GM18511 (cell line): ENCODE data around the gene MAN2C1.
"Not testable (repeated sequence)": the region's sequence is repeated elsewhere in the genome, so short reads cannot be mapped to it uniquely, and the experiment has no call there.

ENCODE experiments used
- ATAC-seq: cut with Tn5 transposase; IDR thresholded peaks from one replicate; pipeline ENCODE4 v1.9.1; 2021; ENCODE audit warnings: mild to moderate bottlenecking, moderate library complexity; ENCODE audit not compliant: unreplicated experiment

The MAN2C1 gene

DNA sequence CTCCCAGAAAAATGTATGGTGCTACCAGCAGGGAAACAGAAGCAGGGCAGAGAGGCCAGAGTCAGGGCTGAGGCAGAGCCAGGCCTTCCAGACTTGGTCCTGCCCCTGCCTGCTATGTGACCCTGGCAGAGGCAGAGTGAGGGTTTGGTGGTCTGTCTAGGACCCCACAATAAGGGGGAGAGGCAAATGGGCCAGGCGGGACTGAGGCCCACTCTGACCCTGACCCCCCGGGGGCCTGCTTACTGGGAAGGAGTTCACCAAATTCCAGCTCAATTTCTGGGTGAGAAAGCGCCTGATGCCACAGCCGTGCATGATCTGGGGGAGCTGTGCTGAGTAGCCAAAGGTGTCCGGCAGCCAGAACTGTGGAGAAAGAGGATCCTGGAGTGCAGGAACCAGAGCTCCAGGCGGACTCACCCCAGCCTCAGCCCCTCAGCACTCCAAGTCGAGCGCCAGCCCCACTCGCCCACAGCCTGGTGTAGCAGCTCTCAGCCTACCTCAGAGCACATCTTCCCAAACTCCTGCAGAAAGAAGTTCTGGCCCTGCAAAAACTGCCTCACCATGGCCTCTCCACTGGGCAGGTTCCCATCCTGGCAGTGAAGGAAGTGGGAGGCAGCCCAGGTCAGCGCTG is 6.9 kb downstream of the MAN2C1 start:
- no peak for ATAC-seq

DNA sequence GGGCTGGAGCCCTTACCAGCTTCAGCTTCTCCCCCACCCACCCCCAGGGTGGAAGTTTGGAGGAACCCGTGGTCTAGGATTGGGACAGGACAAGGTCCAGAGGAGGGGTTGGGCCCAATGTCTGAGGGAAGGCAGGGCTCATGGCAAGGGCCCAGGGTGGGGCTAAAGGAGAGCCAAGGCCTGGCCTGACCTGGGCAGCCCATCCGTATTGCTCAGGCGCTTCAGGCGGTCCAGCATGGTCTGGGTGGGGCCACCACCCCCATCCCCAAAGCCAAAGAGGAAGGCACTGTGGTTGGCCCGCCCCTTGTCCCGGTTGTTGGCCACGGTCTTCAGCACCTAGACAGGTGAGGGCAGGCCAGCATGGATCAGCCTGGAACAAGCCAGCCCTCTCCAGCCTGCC is 7.6 kb downstream of the MAN2C1 start:
- no peak for ATAC-seq

DNA sequence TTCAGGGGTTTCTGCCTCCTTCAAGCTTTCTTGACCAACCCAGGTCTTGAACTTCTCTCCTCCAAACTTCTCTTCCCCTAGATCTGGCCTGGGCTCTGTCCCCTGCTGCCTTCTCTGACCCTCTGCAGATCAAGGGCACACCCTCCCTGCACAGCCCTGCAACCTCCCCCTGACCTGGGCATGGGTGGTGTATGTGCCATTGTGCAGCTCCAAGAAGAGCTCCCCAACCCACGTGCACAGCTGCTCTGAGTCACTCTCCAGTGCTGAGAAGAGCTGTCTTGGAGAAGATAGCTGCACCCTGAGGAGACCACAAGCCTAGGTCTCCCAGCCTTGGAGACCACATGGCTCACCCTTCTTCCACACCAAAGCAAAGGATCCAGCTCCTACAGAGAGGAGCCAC is 8.0 kb downstream of the MAN2C1 start:
- ATAC-seq, result no peak

DNA sequence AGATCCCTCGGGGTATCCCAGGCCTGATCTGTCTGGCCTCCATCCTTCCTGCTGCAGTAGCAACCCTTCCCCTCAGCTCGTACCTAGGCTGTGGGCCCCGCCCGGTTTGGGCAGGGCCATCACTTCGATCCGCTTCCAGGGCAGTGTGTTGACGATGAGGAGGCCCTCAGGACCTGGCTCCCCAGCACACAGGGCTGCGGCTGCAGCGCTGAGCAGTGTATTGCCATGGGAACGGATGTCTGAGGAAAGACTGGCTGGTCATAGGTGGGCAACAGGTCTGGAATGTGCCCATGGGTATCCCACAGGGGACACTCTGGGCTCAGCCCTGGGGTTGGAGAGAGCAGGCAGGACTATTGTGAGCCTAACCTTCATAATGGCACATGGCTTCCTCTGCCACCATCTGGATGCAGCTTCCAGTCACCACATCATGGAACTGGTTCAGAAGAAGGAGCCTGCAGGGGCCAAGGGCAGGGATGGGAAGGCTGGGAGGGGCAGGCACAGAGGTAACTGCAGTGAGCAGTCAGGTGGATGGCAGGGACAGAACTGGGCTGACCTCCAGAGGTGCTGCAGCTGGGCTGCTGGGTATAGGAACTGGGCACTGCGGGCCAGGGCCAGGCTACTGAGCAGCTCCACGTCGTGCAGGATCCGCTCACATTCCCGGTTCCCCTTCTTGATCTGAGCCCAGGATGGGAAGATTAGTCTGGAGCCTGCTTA is 8.7 kb downstream of the MAN2C1 start:
- no peak for ATAC-seq

DNA sequence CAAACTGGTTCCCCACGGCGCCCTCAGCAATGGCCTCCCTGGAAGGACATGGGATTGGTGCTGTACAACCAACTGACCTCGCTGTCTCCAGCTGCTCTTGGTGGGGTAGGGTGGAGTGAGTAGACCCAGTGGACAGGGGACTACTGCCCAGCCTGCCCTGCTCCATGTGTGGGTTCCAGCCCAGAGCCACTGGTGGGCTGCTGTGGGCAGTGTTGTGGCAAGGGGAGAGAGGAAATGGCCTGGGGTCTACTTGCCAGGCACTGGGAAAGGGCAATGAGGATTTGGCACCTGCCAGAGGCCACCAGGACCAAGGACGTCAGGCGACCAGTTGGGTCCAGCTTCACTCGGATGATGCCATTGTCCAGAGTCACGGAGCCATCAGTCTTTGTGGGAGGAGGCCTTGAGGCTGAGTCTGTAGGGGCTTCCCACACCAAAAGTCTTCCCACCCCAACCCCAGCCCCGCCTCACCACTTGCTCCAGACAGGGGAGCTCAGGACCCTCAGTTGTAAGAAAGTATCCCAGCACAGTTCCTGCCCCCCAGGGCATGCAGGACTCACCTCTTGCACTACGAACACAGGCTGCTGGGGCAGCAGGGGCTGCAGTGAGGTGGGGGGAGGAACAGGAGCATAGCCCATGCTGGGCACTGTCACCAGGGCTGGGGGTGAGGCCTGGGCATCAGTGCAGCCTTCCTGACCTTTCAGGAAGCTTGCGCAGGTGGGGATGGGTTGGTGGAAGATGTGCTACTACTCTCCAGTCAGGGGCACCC is 9.5 kb downstream of the MAN2C1 start:
- ATAC-seq, result no peak

DNA sequence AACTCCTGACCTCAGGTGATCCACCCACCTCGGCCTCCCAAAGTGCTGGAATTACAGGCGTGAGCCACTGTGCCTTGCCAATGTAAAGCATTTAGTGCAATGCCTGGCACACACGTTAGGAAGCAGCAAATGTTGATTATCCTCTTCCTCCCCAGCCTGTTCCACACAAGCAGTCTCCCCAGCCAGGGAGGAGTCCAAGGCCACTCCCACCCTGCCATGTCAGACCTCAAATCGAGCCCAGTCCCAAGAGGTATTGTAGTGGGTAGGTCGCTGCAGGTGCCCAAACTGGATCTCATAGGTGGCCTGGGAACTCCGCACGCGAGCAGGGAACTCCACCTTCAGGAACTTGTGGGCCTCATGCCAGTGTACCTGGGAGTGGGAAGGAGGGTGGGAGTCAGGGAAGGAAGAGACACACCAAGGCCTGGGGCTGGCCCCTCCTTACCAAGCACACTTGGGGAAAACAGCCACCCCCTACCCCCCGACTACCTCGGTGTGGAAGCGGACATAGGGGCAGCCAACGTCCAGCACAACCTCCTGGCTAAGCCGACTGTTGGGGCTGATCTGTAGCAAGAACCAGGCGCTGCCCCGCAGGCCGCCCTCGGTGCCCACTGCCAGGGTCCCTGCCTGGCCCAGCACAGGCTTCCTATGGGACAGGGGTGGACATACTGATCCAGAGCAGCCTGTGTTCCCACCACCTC is 10.3 kb downstream of the MAN2C1 start:
- no peak for ATAC-seq

DNA sequence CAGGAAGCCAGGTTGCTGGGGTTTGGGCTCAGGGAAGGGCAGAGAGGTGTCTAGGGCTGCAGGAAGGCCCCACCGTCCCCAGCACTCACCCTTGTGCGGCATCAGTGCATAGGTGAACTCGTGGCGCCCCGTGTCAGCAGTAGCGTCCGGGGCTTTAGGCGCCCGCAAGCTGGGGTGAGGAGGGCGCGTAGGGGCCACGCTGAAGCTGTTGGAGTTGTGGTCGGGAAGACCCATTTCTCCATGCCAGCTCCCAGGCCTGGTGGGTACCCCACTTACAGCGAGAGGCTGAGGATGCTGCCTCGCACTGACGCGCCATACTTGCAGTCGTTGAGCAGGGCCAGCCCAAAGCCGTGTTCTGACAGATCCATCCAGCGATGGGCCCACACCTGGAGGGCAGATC is 11.9 kb downstream of the MAN2C1 start:
- no peak for ATAC-seq

DNA sequence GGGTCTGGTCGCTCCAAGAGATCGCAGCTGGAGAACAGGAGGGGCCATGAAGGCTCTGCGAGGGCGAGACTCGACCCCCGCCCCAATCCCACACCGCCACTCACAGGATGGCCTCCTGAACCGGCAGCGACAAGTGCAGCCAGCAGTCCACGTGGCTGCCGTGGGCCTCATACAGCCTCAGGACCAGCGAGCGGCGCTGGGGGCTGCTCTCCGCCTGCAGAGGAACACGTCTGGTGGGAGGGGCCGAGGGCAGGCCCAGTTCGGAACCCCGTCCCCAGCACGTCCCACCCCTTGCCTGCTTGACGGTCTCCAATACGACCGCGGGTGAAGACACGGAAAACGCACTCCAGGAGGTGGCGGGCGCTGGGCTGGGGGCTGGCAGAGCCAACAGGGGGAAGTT is 12.4 kb downstream of the MAN2C1 start:
- no peak for ATAC-seq

DNA sequence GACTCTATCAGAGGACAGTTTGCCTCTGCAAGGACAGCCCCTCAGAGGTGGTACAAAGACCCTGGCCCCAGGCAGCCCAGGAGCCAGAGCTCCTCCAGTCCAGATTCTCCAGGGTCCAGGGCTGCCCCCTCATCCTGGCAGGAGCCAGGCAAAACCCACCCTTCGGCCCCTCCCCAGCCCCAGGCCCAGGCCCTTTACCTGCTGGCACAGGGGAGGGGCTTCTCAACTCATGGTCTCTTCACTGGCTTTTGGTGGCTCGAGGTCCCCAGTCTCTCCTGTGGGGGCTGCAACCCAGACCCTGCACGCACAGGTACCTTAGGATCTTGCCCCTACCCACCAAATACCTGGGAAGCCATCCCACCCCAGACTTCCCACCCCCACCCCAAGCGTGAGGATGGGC is 13.0 kb downstream of the MAN2C1 start:
- ATAC-seq, result no peak

DNA sequence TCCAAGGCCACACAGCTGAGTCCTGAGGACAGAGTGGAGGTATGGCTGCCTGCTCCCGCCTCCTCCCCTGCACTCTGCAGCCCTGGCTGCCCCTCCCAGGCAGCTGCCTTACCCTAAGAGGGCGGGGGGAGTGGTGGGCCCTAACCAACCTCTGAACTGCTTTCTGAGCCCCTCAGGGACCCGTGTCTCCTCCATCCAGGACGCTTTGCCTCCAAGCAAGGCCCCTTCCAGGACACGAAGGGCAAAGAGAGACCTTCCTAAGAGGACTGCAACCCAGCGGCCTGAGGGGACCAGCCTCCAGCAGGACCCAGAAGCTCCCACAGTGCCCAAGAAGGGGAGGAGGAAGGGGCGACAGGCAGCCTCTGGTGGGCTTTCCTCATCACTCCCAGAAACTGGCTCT is 14.0 kb downstream of the MAN2C1 start:
- no peak for ATAC-seq

DNA sequence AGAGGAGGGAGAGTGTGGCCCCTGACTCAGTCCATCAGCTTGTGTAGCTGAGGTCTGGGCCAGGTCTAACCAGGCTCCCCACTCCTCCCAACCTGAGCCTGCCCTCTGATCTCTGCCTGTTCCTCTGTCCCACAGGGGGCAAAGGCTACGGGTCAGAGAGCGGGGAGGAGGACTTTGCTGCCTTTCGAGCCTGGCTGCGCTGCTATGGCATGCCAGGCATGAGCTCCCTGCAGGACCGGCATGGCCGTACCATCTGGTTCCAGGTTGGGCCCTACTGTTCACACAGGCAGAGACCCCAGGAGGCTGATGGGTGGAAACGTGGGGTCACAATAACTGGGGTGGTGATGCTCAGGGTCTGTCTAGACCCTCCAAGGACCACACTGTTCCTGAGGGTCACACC is 14.8 kb downstream of the MAN2C1 start:
- ATAC-seq, result no peak

DNA sequence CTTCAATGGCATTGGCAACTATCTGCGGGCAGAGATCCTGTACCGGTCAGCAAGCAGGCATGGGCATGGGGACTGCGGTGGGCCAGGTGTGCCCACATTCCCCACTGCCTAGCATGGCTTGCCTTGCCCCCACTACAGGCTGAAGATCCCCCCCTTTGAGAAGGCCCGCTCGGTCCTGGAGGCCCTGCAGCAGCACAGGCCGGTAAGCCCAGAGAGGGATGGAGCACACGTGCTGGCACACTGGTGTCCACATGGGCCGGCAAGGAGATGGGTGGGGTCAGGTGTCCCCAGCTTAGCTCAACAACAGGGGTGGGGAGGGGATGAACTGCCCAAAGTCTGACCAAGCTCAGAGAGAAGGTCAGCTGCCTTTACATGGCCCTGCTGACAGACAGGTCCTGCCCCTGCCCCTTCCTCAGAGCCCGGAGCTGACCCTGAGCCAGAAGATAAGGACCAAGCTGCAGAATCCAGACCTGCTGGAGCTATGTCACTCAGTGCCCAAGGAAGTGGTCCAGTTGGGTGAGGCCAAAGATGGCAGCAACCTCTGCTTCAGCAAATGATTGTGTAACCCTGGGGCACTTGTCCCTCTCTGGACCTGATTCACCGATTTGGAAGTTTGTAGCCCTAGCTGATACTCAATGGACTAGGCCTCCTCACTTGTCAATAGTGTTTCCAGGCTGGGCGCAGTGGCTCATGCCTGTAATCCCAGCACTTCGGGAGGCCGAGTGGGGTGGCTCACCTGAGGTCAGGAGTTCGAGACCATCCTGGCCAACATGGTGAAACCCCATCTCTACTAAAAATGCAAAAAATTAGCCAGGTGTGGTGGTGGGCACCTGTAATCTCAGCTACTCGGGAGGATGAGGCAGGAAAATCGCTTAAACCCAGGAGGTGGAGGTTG is 16.0 kb downstream of the MAN2C1 start:
- no peak for ATAC-seq

DNA sequence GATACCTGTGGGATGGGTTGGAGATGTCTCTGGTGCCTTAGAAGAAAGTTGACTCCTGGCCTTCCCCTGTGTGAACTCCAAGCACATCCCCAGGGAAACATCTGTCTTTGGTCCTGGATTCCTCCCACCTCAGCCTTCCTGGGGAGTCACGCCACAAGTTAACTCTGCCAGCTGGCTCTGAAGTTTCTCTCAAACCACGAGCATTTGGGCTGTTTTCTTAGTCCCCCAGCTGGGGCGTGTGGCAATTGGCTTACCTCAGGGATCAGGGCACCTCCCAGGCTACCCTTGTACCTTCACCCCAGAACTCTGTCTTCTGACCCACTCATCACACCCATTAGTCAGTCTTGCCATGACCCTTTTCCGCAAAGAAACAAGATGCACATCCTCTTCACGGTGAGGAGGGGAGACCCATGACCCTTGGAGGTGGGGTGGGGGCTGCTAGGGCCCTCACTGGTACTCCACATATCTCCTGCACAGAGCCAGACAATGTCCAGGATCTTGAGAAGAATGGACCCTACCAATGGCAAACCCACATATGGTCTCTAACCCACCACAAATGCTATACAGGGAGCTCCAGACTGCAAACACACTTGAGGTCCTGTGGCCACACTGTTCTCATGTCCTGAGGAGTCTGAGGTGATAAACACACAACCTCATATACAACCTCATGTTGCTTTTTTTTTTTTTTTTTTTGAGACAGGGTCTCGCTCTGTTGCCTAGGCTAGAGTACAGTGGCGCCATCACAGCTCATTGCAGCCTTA is 17.6 kb downstream of the MAN2C1 start:
- ATAC-seq, result no peak

DNA sequence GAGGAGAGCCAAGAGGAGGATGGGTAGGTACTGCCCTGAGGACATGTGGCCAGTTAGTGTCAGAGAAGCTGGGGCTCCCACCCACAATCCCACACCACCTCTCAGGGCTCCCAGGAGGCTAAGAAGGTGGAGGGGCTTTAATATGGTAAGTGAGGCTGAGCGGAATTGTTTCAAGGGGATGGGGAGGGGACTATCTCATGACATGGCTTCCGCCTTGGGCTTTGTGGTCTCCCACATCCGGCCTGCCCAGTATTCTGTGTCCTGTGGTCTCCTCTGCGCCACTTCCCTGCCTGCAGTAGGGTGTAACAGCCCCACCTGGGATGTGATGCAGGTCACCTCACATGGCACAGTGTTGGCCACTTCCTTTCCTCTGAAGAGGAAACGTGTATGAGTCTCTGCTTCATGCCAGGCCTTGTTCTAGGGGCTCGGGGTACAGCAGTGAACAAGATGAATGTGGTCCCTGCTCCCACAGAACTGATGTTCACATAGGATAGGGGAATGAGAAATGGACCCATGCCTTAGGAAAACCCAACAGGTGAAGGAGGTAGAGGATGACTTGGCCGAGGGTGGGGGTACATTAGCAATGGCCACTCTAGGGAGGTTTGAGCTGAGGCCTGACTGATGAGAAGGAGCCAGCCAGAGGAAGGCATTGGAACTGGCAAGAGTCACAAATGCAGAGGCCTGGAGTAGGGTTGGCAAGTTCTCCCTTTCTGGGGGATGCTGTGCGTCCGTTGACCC is 18.4 kb downstream of the MAN2C1 start:
- ATAC-seq, result no peak

DNA sequence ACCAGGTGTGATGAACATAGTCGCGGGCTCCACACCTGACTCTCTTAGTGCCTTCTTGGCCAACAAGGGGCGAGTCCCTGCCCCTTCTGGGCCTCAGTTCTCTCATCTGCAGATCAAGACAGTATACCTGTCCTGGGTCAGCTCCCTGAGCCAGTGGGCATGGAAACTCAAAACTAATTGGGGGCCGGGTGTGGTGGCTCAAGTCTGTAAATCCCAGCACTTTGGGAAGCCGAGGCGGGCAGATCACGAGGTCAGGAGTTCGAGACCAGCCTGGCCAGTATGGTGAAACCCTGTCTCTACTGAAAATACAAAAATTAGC is 19.1 kb downstream of the MAN2C1 start:
- not testable (repeated sequence) for ATAC-seq

DNA sequence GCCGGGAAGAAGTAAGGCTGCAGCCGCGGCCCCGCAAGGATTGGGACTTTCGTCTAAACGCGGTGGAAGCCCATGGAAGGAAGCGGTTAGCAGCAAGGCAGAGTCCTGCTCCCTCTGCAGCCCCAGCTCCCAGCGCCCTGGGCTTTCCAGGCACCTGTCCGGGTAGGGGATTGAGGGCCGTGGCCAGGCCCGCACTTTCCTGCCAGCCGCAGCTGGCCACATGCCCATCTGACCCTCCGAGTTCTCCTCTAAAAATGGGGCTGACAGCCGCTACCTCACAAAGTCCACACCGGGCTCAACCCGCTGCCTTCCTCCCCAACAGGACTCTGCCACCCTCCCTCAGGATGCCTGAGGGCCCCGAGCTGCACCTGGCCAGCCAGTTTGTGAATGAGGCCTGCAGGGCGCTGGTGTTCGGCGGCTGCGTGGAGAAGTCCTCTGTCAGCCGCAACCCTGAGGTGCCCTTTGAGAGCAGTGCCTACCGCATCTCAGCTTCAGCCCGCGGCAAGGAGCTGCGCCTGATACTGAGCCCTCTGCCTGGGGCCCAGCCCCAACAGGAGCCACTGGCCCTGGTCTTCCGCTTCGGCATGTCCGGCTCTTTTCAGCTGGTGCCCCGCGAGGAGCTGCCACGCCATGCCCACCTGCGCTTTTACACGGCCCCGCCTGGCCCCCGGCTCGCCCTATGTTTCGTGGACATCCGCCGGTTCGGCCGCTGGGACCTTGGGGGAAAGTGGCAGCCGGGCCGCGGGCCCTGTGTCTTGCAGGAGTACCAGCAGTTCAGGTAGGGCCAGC is 19.7 kb downstream of the MAN2C1 start:
- ATAC-seq, result no peak

DNA sequence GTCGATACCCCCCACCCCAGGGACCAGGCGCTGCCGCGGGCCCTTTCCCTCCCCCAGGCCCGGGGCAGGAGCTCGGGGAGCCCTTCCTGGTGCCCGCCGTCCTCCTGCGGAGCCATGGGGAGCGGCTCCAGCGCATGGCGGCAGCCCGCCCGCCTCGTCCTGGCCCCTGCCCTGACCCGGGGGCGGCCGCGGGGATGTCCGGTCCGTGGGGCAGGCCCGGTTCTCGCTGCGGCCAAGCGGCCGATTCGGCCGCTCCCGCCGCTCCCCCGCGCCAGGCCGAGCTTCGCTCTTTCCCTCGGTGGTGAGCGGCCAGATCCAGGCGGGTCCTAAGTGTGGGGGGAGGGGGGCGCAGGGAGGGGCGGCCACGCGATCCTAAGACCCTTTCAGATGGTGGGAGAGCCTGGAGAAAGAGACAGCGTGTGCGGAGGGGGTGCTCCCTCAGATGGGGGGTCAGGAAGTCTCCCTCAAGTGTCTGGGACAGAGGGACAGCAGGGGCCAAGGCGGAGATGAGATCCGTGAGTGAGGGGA is 20.3 kb downstream of the MAN2C1 start:
- no peak for ATAC-seq
